SK-N-SH treated with all-trans-retinoic acid at 6 μM for 48 hours (cell line): ENCODE data around the gene GAMT.

Experiments
- ATAC-seq: fragments of 200-7000 bp; cut with Tn5 transposase; 3 replicates; pipeline ENCODE4 v1.9.1; 2020; ENCODE audit warnings: mild to moderate bottlenecking, moderate library complexity
- ARNTL ChIP-seq: fragments of 450-650 bp; formaldehyde crosslinking; IDR thresholded peaks from 2 replicates; pipeline ENCODE4 v1.5.0; 2020; ENCODE audit warnings: low read depth, mild to moderate bottlenecking, moderate library complexity, borderline replicate concordance
- BACH2 ChIP-seq: fragments of 250-450 bp; sonication (Bioruptor Pico); IDR thresholded peaks from 2 replicates; pipeline ENCODE4 v1.9.0; 2021; ENCODE audit warnings: mild to moderate bottlenecking, borderline replicate concordance
- CREB5 ChIP-seq: fragments of 250-450 bp; sonication (Bioruptor Pico); IDR thresholded peaks from 2 replicates; pipeline ENCODE4 v1.5.1; 2020; ENCODE audit warnings: low read depth, mild to moderate bottlenecking, moderate library complexity
- ESRRG ChIP-seq: fragments of 250-450 bp; sonication (Bioruptor Pico); IDR thresholded peaks from 2 replicates; pipeline ENCODE4 v1.6.1; 2021; ENCODE audit warnings: mild to moderate bottlenecking
- GLIS3 ChIP-seq: fragments of 250-450 bp; sonication (Bioruptor Pico); IDR thresholded peaks from 2 replicates; pipeline ENCODE4 v1.5.0; 2020; ENCODE audit warnings: mild to moderate bottlenecking, moderate library complexity
- ISL1 ChIP-seq: fragments of 250-450 bp; sonication (Bioruptor Pico); IDR thresholded peaks from 2 replicates; pipeline ENCODE4 v2.1.2; 2022; ENCODE audit warnings: mild to moderate bottlenecking, moderate library complexity
- OSR1 ChIP-seq: fragments of 250-450 bp; sonication (Bioruptor Pico); IDR thresholded peaks from 2 replicates; pipeline ENCODE4 v1.8.0; 2022; ENCODE audit warnings: moderate library complexity, mild to moderate bottlenecking, inconsistent platforms
- PATZ1 ChIP-seq: fragments of 250-450 bp; sonication (Bioruptor Pico); IDR thresholded peaks from 2 replicates; pipeline ENCODE4 v1.8.0; 2020; ENCODE audit warnings: mild to moderate bottlenecking, moderate library complexity, borderline replicate concordance
- POU6F1 ChIP-seq: fragments of 250-450 bp; sonication (Bioruptor Pico); IDR thresholded peaks from 2 replicates; pipeline ENCODE4 v1.8.0; 2021; ENCODE audit warnings: low read depth, mild to moderate bottlenecking, moderate library complexity, borderline replicate concordance
- PPARA ChIP-seq: fragments of 250-450 bp; sonication (Bioruptor Pico); IDR thresholded peaks from 2 replicates; pipeline ENCODE4 v1.5.0; 2020; ENCODE audit warnings: mild to moderate bottlenecking, borderline replicate concordance
- RARB ChIP-seq: fragments of 250-450 bp; sonication (Bioruptor Pico); IDR thresholded peaks from 2 replicates; pipeline ENCODE4 v1.8.0; 2021; ENCODE audit warnings: mild to moderate bottlenecking, moderate library complexity
- SNAI2 ChIP-seq: fragments of 250-450 bp; sonication (Bioruptor Pico); IDR thresholded peaks from 2 replicates; pipeline ENCODE4 v1.5.0; 2020; ENCODE audit warnings: mild to moderate bottlenecking, moderate library complexity
- TCF4 ChIP-seq: fragments of 250-450 bp; sonication (Bioruptor Pico); IDR thresholded peaks from 2 replicates; pipeline ENCODE4 v1.8.0; 2021; ENCODE audit warnings: mild to moderate bottlenecking, moderate library complexity, borderline replicate concordance
- TOX ChIP-seq: fragments of 250-450 bp; sonication (Bioruptor Pico); IDR thresholded peaks from 2 replicates; pipeline ENCODE4 v1.8.0; 2021; ENCODE audit warnings: mild to moderate bottlenecking, moderate library complexity, borderline replicate concordance
- TSHZ2 ChIP-seq: fragments of 250-450 bp; sonication (Bioruptor Pico); IDR thresholded peaks from 2 replicates; pipeline ENCODE4 v1.5.0; 2020; ENCODE audit warnings: mild to moderate bottlenecking, moderate library complexity
- ZC3H10 ChIP-seq: fragments of 250-450 bp; sonication (Bioruptor Pico); IDR thresholded peaks from 2 replicates; pipeline ENCODE4 v1.5.1; 2021; ENCODE audit warnings: mild to moderate bottlenecking, moderate library complexity
- ZFP3 ChIP-seq: fragments of 250-450 bp; sonication (Bioruptor Pico); IDR thresholded peaks from 2 replicates; pipeline ENCODE4 v1.5.0; 2020; ENCODE audit warnings: mild to moderate bottlenecking, moderate library complexity
- ZFP30 ChIP-seq: fragments of 450-650 bp; formaldehyde crosslinking; IDR thresholded peaks from 2 replicates; pipeline ENCODE4 v1.5.0; 2022; ENCODE audit warnings: mild to moderate bottlenecking, moderate library complexity
- ZNF565 ChIP-seq: fragments of 450-650 bp; formaldehyde crosslinking; conservative IDR thresholded peaks from 2 replicates; pipeline ENCODE4 v1.5.0; 2020; ENCODE audit warnings: low read depth, mild to moderate bottlenecking, moderate library complexity
- ZNF70 ChIP-seq: fragments of 450-650 bp; formaldehyde crosslinking; IDR thresholded peaks from 2 replicates; pipeline ENCODE4 v1.5.0; 2020; ENCODE audit warnings: mild to moderate bottlenecking, moderate library complexity
- ZNF8 ChIP-seq: fragments of 450-650 bp; formaldehyde crosslinking; IDR thresholded peaks from 2 replicates; pipeline ENCODE4 v1.5.0; 2020; ENCODE audit warnings: mild to moderate bottlenecking, moderate library complexity

Gene GAMT

GRCh38 chr19:1379126-1379905, 22.0 kb downstream of the GAMT start:
- TF ChIP-seq RARB (CRISPR knock-in tag) (no peak), GLIS3 (CRISPR knock-in tag) (no peak)
- no peak for ATAC-seq

GRCh38 chr19:1377965-1378785, 23.2 kb downstream of the GAMT start:
- TF ChIP-seq TSHZ2 (CRISPR knock-in tag) (no peak), ZNF565 (no peak), ISL1 (CRISPR knock-in tag) (no peak), GLIS3 (CRISPR knock-in tag) (no peak), TOX (no peak), ZNF70 (CRISPR knock-in tag) (no peak), ZNF8 (CRISPR knock-in tag) (no peak), ARNTL (CRISPR knock-in tag) (no peak), SNAI2 (CRISPR knock-in tag) (no peak), ESRRG (CRISPR knock-in tag) (no peak), BACH2 (CRISPR knock-in tag) (no peak), OSR1 (CRISPR knock-in tag) (no peak), PATZ1 (CRISPR knock-in tag) (no peak), ZFP30 (CRISPR knock-in tag) (no peak)
- ATAC-seq = no peak; the same call in 2 of the 3 replicates

- ATAC-seq = no peak
Measured at GRCh38 chr19:1377176-1377964, 24.0 kb downstream of the GAMT start.

GRCh38 chr19:1376415-1376805, 24.9 kb downstream of the GAMT start:
- no peak for ATAC-seq
- TF ChIP-seq OSR1 (CRISPR knock-in tag) = no peak
- TF ChIP-seq BACH2 (CRISPR knock-in tag) = no peak
- TF ChIP-seq TCF4 (CRISPR knock-in tag) = no peak
- TF ChIP-seq SNAI2 (CRISPR knock-in tag) = no peak
- TF ChIP-seq ZFP30 (CRISPR knock-in tag) = no peak
- TF ChIP-seq ZC3H10 (CRISPR knock-in tag) = no peak
- TF ChIP-seq TSHZ2 (CRISPR knock-in tag) = no peak
- no peak for TF ChIP-seq ZFP3 (CRISPR knock-in tag)
- no peak for TF ChIP-seq ISL1 (CRISPR knock-in tag)
- no peak for TF ChIP-seq POU6F1 (CRISPR knock-in tag)

More at GRCh38 chr19:1377176-1377964, 24.0 kb downstream of the GAMT start:
- TF ChIP-seq ZFP30 (CRISPR knock-in tag) (no peak), PPARA (CRISPR knock-in tag) (no peak), ARNTL (CRISPR knock-in tag) (no peak), CREB5 (no peak)
- TF ChIP-seq, all 23 proteins: peak for 0
